A673 (cell line): ENCODE data around the gene DIP2C. TPM values are rescaled to one million over a fixed set of nuclear protein-coding genes. Genes with fewer than 3 reads are reported as not detected.

Experiments
- BruUV-seq: library from RNA; stranded (reverse); fragments of 400-500 nt; replicated peaks from 2 replicates; lab custom pipeline; 2021; lab: Mats Ljungman, UMichigan
- CTCF ChIA-PET: fragments of 300-600 bp; sonication (Branson Sonifier 250); formaldehyde crosslinking; loops from one replicate; lab custom pipeline; 2022; ENCODE audit warnings: antibody characterized with exemption; lab: Charles Lee
- POLR2A ChIA-PET: fragments of 300-600 bp; sonication (Branson Sonifier 250); formaldehyde crosslinking; loops from one replicate; lab custom pipeline; 2022; ENCODE audit warnings: antibody characterized with exemption; ENCODE audit not compliant: low non-redundant PET; lab: Charles Lee
- DNase-seq: peaks from one replicate; pipeline ENCODE4 v3.0.0-alpha.2; 2015; ENCODE audit warnings: low spot score
- H3K27ac ChIP-seq: fragments of 200-600 bp; sonication (generic); 2 replicates; pipeline ENCODE4 v1.5.1; 2016; ENCODE audit warnings: mixed run types, low read depth, mild to moderate bottlenecking, mixed read lengths, antibody characterized with exemption, low read length; ENCODE audit not compliant: poor library complexity, severe bottlenecking
- H3K27me3 ChIP-seq: fragments of 200-600 bp; sonication (generic); replicated peaks from 2 replicates; pipeline ENCODE4 v1.6.1; 2017; ENCODE audit warnings: mixed run types, low read depth, mild to moderate bottlenecking, mixed read lengths, antibody characterized with exemption, low read length; ENCODE audit not compliant: insufficient read depth, poor library complexity
- H3K36me3 ChIP-seq: fragments of 200-600 bp; sonication (generic); 2 replicates; pipeline ENCODE4 v1.6.1; 2016; ENCODE audit warnings: mixed run types, mild to moderate bottlenecking, mixed read lengths, antibody characterized with exemption, low read length; ENCODE audit not compliant: insufficient read depth, poor library complexity, severe bottlenecking
- H3K4me1 ChIP-seq: fragments of 200-600 bp; sonication (generic); 2 replicates; pipeline ENCODE4 v1.6.1; 2017; ENCODE audit warnings: mixed run types, mild to moderate bottlenecking, mixed read lengths, antibody characterized with exemption, low read length; ENCODE audit not compliant: insufficient read depth, poor library complexity, severe bottlenecking
- H3K4me3 ChIP-seq: fragments of 200-600 bp; sonication (generic); 2 replicates; pipeline ENCODE4 v1.5.1; 2016; ENCODE audit warnings: low read depth, mixed run types, mild to moderate bottlenecking, mixed read lengths, low read length; ENCODE audit not compliant: poor library complexity, severe bottlenecking
- H3K9me3 ChIP-seq: fragments of 200-600 bp; sonication (generic); 2 replicates; pipeline ENCODE4 v1.6.1; 2016; ENCODE audit warnings: mixed run types, low read depth, mild to moderate bottlenecking, mixed read lengths, antibody characterized with exemption, low read length; ENCODE audit not compliant: poor library complexity, severe bottlenecking
- EZH2 ChIP-seq: fragments of 200-600 bp; sonication (generic); IDR thresholded peaks from 2 replicates; pipeline ENCODE4 v1.6.1; 2017; ENCODE audit warnings: borderline replicate concordance, low read depth, mild to moderate bottlenecking, mixed read lengths, antibody characterized with exemption, low read length; ENCODE audit not compliant: poor library complexity, severe bottlenecking
- intact Hi-C: fragments of 100-400 bp; cut with micrococcal nuclease; formaldehyde crosslinking; loops from one replicate; pipeline ENCODE4 v1.10.0; 2022; ENCODE audit not compliant: unreplicated experiment
- total RNA-seq: library from RNA; stranded (reverse); gene quantifications from 2 replicates; pipeline ENCODE4 v1.2.3, GENCODE V29; 2021
- TF ChIP-seq, protein P1 (sequence below): fragments of 300-800, 200-600 bp; sonication (generic); conservative IDR thresholded peaks from 2 replicates; pipeline ENCODE4 v1.5.1; 2017; ENCODE audit warnings: low read depth, mild to moderate bottlenecking, antibody characterized with exemption, low read length, moderate library complexity, mixed read lengths

Gene DIP2C
- total RNA-seq, 1 experiment from 2014 or later = 13.2 TPM

DNA sequence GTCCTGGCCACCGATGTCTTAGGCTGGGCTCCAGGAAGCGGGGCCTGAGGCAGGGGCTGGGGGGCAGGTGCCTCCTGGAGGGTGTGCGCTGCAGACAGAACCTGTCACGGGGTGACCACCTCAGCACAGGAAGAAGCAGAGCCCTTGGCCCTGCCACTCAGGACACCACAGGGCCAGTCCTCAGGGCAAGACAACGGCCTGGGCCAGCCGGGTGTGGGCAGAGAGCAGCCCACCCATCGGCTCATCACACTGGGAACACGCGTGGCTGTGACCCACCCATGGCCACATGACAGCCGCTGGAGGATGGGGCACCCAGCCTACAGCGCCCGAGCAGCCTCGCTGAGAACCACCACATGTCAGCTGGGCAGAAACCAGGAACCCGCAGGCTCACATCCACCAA, 5.9 kb upstream of the DIP2C start:
- CTCF ChIA-PET = no interaction called here
- H3K36me3 ChIP-seq = no peaks in the 10 kb centered on the region
- intact Hi-C loops = no loop called here
- no peak overlapping the region for H3K4me3 ChIP-seq
- peaks cover 10% of the 10 kb centered on the region for H3K4me1 ChIP-seq
- POLR2A ChIA-PET = no interaction called here
- peaks cover 12% of the 10 kb centered on the region for H3K27me3 ChIP-seq
- no peaks in the 10 kb centered on the region for H3K9me3 ChIP-seq
- BruUV-seq = no TSS peak
- TF ChIP-seq, protein P1, sequence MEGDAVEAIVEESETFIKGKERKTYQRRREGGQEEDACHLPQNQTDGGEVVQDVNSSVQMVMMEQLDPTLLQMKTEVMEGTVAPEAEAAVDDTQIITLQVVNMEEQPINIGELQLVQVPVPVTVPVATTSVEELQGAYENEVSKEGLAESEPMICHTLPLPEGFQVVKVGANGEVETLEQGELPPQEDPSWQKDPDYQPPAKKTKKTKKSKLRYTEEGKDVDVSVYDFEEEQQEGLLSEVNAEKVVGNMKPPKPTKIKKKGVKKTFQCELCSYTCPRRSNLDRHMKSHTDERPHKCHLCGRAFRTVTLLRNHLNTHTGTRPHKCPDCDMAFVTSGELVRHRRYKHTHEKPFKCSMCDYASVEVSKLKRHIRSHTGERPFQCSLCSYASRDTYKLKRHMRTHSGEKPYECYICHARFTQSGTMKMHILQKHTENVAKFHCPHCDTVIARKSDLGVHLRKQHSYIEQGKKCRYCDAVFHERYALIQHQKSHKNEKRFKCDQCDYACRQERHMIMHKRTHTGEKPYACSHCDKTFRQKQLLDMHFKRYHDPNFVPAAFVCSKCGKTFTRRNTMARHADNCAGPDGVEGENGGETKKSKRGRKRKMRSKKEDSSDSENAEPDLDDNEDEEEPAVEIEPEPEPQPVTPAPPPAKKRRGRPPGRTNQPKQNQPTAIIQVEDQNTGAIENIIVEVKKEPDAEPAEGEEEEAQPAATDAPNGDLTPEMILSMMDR = no peak
- TF ChIP-seq EZH2 = no peak
- no peak for DNase-seq
- no peak overlapping the region for H3K27ac ChIP-seq

DNA sequence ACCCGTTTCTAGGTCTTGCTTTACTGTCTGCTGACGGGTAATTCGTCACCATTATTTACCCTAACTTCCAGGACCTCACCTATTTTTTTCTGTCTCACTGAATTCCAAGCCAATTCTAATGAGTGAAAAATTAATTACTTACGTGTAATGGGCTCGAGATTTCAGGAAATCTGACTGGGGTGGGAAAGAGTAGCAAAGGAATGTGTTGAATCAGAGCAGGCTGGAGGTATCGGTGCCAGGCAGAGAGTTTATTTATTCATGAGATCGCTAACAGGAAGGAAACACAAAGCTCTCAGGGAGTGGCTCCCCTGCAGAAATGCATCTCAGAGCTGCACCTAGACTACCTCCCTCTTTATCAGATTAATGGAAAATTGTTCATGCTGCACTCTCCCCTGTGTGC, 4.0 kb upstream of the DIP2C start:
- POLR2A ChIA-PET = no interaction called here
- DNase-seq = peak; percentile 29
- Histone ChIP-seq H3K4me3 (no peak overlapping the region), H3K9me3 (no peaks in the 10 kb centered on the region), H3K36me3 (no peaks in the 10 kb centered on the region), H3K27ac (no peak overlapping the region), H3K4me1 (peaks cover 10% of the 10 kb centered on the region), H3K27me3 (no peaks in the 10 kb centered on the region)
- CTCF ChIA-PET = no interaction called here
- TF ChIP-seq EZH2 = no peak
- TF ChIP-seq, protein P1 = no peak
- intact Hi-C loops = no loop called here
- no TSS peak for BruUV-seq

DNA sequence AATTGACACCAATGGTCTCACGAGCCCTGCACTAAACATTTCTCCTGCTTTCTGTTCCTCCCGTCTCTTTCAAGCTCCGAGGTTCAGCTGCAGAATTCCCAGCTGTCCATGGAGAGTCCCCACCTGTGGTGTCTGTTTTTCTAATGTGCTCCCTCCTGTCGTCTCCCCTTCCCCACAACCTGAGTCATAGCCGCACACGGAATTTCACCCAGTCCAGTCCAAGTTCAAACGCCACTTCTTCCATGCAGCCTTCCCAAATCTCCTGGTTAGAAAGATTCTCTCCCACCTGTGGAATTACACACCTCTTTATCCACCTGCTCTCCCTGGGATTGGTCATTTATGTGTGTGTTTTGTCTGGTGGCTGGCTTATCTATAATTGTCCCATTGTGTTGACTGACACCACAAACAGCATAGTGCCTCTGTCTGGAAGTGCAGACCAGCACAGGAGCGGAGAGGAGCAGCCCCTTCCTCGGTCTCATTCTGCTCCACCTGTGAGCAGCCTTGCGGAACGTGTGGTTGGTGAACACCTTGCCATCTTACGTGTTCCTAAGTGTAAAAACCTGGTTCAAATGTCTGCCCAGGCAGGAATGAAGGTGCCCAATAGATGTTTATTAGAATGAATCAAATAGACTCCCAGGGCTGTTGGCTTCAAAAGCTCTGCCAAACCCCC, 3.3 kb upstream of the DIP2C start:
- H3K36me3 ChIP-seq = no peaks in the 10 kb centered on the region
- no peaks in the 10 kb centered on the region for H3K27me3 ChIP-seq
- H3K4me1 ChIP-seq = peaks cover 10% of the 10 kb centered on the region
- no peak for TF ChIP-seq EZH2
- TF ChIP-seq, protein P1 = no peak
- H3K4me3 ChIP-seq = no peak overlapping the region
- CTCF ChIA-PET = no interaction called here
- POLR2A ChIA-PET = no interaction called here
- no peak overlapping the region for H3K27ac ChIP-seq
- no TSS peak for BruUV-seq
- intact Hi-C loops = no loop called here
- H3K9me3 ChIP-seq = no peaks in the 10 kb centered on the region
- DNase-seq = no peak
